ENCODE measurements around the gene MAMLD1.

MAMLD1 gene

DNA sequence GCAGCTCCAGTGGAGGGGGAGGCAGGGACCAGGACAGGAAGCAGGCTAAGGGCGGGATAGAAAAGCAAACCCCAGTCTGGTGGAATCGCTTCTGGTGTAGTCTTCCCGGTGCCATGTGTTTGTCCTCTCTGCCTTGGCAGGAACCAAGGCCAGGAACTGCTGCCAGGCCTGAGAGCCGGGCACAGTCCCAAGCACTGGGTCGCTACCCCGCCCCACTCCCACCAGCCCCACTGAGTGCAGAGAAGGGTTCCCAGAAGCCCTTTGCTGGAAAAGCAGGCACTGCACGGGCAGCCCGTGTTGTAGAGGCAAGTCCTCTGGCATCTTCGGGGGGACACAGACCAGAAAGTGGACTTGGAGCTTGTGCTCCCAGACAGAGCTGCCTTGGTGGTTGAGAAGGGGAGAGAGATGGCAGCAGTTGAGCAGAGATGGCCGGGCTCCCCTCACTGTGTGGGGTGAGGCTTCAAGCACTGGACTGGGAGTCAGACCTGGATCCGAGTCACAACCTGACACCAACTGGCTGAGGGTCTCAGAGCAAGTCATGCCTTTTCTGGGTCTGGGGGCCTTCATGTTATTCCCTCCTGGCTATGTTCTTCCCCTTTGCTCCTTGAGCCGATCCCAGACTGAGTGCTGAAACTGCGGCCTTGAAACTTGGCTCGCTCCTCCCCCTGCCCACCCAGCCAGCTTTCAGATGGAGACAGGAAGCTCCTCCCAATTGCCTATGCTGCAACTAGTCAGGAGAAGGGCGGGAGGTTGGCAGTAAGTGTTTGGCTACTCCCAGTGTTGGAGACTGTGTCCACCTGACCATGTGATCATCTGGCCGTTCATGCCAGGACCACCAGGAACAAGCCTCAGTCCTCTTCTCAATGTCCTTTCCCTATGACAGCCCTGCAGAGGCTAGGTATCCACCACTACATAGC, 145.6 kb downstream of the MAMLD1 start:
- peaks cover 13% of the 10 kb centered on the region for H3K4me1 ChIP-seq
- no peaks in the 10 kb centered on the region for H3K27me3 ChIP-seq (ENCODE audit: low read depth)
- H3K36me3 ChIP-seq (replicated peaks) = no peaks in the 10 kb centered on the region
- no peaks in the 10 kb centered on the region for H3K9me3 ChIP-seq
- in situ Hi-C loops (cut with MboI; ENCODE audit: low sequenced_read_pairs) = no loop called here
- DNase-seq (ENCODE audit: low spot score in 2 of 2) = no peak
- H3K4me3 ChIP-seq = no peak overlapping the region

DNA sequence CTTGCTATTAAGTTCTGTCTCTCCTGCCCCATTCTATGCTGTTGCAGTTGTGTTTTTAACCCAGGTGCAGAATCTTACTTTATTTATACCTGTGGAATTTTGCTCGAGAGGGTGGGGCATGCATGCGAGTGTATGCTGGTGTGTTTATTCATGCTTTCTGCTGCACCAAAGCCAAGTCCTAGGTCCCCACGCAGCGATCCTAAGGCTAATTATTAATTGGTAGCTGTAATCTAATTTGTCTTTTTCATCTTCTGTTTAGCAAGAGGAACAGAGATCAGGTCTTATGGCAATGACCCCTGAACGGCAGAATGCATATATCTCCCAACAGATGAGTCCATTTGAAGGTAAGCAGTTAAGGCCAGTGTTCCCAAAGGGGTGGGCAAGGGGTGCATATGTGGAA, 146.6 kb downstream of the MAMLD1 start:
- H3K36me3 ChIP-seq (replicated peaks) = no peaks in the 10 kb centered on the region
- H3K4me3 ChIP-seq = no peak overlapping the region
- peaks cover 13% of the 10 kb centered on the region for H3K4me1 ChIP-seq
- H3K27me3 ChIP-seq (ENCODE audit: low read depth) = no peaks in the 10 kb centered on the region
- H3K9me3 ChIP-seq = no peaks in the 10 kb centered on the region
- no peak for DNase-seq (ENCODE audit: low spot score in 2 of 2)
- in situ Hi-C loops (cut with MboI; ENCODE audit: low sequenced_read_pairs) = no loop called here

DNA sequence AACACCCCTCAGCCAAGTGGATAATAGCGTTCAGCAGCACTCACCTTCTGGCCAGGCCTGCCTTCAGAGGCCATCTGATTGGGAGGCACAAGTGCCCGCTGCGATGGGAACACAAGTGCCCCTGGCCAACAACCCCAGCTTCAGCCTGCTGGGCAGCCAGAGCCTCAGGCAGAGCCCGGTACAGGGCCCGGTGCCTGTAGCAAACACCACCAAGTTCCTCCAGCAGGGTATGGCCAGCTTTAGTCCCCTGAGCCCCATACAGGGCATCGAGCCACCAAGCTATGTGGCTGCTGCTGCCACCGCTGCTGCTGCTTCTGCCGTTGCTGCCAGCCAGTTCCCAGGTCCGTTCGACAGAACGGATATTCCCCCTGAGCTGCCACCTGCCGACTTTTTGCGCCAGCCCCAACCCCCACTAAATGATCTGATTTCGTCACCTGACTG, 149.4 kb downstream of the MAMLD1 start:
- H3K27me3 ChIP-seq (ENCODE audit: low read depth) = no peaks in the 10 kb centered on the region
- H3K4me1 ChIP-seq = peaks cover 2% of the 10 kb centered on the region
- no peaks in the 10 kb centered on the region for H3K36me3 ChIP-seq (replicated peaks)
- DNase-seq (ENCODE audit: low spot score in 2 of 2) = no peak
- in situ Hi-C loops (cut with MboI; ENCODE audit: low sequenced_read_pairs) = no loop called here
- no peak overlapping the region for H3K4me3 ChIP-seq
- H3K9me3 ChIP-seq = no peaks in the 10 kb centered on the region

DNA sequence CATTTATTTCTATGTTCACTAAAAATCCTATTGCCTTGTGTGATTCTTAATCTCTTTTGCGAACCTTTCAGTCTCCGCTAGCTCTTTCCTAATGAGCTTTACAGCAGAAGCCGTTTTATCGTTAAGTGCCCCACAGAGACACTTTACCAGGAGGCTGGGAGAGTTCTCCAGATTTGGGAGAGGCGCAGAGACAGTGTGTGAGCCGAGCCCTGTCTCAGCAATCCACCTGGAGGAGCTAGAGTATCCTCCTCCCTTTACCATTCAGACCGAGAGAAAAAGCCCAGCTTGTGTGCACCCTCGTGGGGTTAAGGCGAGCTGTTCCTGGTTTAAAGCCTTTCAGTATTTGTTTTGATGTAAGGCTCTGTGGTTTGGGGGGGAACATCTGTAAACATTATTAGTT, 150.4 kb downstream of the MAMLD1 start:
- Histone ChIP-seq H3K27me3 (ENCODE audit: low read depth) (no peaks in the 10 kb centered on the region), H3K36me3 (replicated peaks) (no peaks in the 10 kb centered on the region), H3K4me1 (no peaks in the 10 kb centered on the region), H3K4me3 (no peak overlapping the region), H3K9me3 (no peaks in the 10 kb centered on the region)
- no peak for DNase-seq (ENCODE audit: low spot score in 2 of 2)
- in situ Hi-C loops (cut with MboI; ENCODE audit: low sequenced_read_pairs) = no loop called here

DNA sequence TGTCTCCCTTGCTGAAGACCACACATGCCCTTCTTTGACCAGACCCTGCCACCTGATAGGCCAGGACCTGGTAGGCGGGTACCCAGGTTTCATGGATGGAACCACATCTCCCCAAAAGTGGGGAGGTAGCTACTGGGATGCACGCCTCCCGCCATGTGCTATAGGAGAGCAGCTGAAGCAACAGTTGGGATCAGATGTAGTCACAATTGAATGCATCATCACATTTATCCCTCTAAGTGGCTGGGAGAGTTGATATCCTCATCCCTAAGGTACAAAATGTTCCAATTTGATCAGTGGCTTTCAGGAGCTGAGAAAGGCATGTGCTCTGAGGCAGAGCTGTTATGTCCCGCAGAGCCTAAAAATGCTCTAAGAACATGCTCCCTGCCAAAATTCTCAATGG, 151.3 kb downstream of the MAMLD1 start:
- H3K4me3 ChIP-seq = no peak overlapping the region
- H3K27me3 ChIP-seq (ENCODE audit: low read depth) = no peaks in the 10 kb centered on the region
- no peak for DNase-seq (ENCODE audit: low spot score in 2 of 2)
- H3K4me1 ChIP-seq = no peaks in the 10 kb centered on the region
- in situ Hi-C loops (cut with MboI; ENCODE audit: low sequenced_read_pairs) = no loop called here
- H3K36me3 ChIP-seq (replicated peaks) = no peaks in the 10 kb centered on the region
- no peaks in the 10 kb centered on the region for H3K9me3 ChIP-seq

DNA sequence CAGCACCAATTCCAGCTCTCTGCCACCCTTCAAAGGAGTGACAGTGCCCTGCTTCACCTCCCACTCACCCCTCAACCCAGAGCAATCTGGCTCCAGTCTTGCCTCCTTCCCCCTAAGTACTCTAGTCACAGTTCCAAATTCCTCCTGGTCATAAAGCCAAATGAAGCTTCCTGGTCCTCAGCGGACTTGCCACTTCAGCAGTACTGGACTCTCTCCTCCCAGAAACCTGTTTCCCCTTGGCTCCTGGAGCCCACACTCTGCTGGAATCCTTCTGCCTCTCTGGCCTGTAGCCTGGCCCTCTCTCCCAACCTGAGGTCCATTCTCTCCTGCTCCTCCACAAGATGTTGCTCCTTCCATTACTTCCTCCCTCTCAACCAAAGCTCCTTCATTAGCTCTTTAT, 152.7 kb downstream of the MAMLD1 start:
- H3K4me3 ChIP-seq = no peak overlapping the region
- no peaks in the 10 kb centered on the region for H3K36me3 ChIP-seq (replicated peaks)
- H3K27me3 ChIP-seq (ENCODE audit: low read depth) = no peaks in the 10 kb centered on the region
- no peak for DNase-seq (ENCODE audit: low spot score in 2 of 2)
- in situ Hi-C loops (cut with MboI; ENCODE audit: low sequenced_read_pairs) = no loop called here
- no peaks in the 10 kb centered on the region for H3K4me1 ChIP-seq
- H3K9me3 ChIP-seq = no peaks in the 10 kb centered on the region

DNA sequence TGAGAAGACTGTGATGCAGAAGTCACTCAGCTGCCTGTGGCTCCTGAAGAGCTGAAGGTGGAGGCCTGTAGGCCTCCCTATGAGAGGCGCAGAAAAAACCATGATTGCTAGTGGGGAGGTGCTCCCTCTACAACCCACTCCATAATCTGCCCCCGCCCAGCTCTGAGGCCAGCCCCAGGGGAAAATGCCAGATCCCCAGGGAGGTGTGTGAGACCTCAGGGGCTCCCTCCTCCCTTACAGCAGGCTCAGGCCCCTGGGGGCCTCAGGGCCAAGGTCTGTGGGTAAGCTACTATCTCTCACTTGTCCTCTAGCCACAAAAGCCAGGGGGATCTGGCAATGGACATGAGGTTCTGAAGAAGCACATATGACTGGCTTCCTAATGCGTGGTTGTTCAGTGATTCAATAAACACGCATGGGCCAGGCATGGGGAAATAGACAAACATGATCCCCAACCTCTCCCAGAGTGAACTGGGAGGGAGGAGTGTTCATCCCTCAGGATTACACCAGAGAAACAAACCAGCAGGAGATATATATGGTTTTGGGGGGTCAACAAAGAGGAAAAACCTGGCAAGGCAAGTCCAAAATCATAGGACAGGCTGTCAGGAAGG, 154.3 kb downstream of the MAMLD1 start:
- Histone ChIP-seq H3K9me3 (no peaks in the 10 kb centered on the region), H3K27me3 (ENCODE audit: low read depth) (no peaks in the 10 kb centered on the region), H3K36me3 (replicated peaks) (no peaks in the 10 kb centered on the region), H3K4me3 (no peak overlapping the region), H3K4me1 (no peaks in the 10 kb centered on the region)
- in situ Hi-C loops (cut with MboI; ENCODE audit: low sequenced_read_pairs) = no loop called here
- DNase-seq (ENCODE audit: low spot score in 2 of 2) = no peak

DNA sequence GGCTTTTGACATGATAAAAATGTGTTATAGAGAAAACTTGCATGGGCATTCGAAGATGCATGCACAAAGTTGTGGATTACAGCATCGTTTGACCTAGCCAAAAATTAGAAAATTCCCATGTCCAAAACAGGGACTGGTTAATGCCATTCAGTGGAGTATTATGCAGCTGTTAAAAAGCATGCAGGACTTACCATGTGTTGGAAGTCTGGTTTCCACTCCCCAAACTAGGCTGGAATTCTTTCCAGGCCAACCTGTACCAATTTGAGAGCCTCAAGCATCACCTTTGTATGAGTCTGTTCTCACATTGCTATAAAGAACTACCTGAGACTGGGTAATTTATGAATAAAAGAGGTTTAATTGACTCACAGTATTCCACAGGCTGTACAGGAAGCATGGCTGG, 159.4 kb downstream of the MAMLD1 start:
- no peaks in the 10 kb centered on the region for H3K4me1 ChIP-seq
- no peaks in the 10 kb centered on the region for H3K36me3 ChIP-seq (replicated peaks)
- DNase-seq (ENCODE audit: low spot score in 2 of 2) = no peak
- in situ Hi-C loops (cut with MboI; ENCODE audit: low sequenced_read_pairs) = no loop called here
- H3K4me3 ChIP-seq = no peak overlapping the region
- no peaks in the 10 kb centered on the region for H3K9me3 ChIP-seq
- H3K27me3 ChIP-seq (ENCODE audit: low read depth) = no peaks in the 10 kb centered on the region

DNA sequence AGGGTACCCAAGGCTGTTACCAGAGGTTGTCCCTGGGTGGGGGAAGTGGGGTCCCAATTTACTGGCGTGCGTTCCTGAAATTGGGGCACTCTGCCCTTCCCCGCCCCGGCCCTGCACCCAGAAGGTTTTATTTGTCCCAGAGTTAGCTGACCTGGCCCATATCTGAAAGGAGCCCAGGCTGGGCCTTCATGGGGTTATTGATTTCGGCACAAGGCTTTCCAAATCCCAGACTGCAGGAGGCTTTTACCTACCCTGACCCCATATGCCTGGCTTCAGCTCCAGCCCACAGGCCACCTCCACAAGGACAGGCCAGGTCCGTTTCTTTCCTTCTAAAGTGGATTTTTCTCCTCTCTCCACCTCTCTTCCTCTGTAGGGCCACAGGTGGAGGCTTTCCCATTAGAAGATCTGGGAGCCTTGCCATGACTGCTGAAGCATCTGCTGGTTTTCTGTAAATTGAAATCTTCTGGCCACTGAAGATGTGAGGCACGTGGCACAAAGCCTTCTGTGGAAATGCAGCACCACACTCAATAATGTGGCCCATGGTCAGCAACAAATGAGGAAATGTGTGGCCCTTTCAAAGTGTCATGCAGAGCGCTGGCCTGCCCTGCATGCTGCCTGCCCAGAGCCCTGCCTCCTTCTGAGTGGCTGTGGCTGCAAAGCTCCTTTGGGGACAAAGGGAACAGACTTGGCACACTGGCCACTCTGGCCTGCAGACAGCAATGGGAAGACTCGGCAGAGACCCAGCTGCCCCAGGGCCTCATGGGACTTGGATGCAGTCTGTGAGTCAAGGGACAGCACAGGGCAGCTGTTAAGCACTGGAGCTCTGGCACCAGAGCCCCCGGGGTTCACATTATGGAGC, 162.2 kb downstream of the MAMLD1 start:
- Histone ChIP-seq H3K4me3 (no peak overlapping the region), H3K27me3 (ENCODE audit: low read depth) (no peaks in the 10 kb centered on the region), H3K4me1 (no peaks in the 10 kb centered on the region), H3K36me3 (replicated peaks) (no peaks in the 10 kb centered on the region), H3K9me3 (no peaks in the 10 kb centered on the region)
- in situ Hi-C loops (cut with MboI; ENCODE audit: low sequenced_read_pairs) = no loop called here
- no peak for DNase-seq (ENCODE audit: low spot score in 2 of 2)

DNA sequence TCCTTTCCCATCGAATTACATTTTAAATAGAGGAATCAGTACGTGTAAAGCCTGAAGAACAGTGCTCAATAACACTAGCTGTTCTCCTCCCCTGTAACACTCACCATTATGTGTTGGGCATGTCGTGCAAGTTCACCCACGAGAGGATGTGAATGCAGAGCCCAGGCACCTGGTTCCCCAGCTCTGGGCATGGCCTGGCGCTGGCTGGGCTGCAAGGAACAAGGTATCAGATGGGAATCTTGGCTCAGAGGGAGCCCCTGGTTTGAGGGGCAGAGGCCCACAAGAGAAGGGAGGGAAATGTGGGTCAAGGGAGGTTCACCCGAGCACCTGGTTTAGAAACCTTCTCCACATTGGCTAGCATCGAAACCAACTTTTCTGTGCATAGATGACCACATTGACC, 163.6 kb downstream of the MAMLD1 start:
- no peak for DNase-seq (ENCODE audit: low spot score in 2 of 2)
- Histone ChIP-seq H3K36me3 (replicated peaks) (no peaks in the 10 kb centered on the region), H3K27me3 (ENCODE audit: low read depth) (no peaks in the 10 kb centered on the region), H3K4me1 (no peaks in the 10 kb centered on the region), H3K4me3 (no peak overlapping the region), H3K9me3 (no peaks in the 10 kb centered on the region)
- in situ Hi-C loops (cut with MboI; ENCODE audit: low sequenced_read_pairs) = no loop called here

DNA sequence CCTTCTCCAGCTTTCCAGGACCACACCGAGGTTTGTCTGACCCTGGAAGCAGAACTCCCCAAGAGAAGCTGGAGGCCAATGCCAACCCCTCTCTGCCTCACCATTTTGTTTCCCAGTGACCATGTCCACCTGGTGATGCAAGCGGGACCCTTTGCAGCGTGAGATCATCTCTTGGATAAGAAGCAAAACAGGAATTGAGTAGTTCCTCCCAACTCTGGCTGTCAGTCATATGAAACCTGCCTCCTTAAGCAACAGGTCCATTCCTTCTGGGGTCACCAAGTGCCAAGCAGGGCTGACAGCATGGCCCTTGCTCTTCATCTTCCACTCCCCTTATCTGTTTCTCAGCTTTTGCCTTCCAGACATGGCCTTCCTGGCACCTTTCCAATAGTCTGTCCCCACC, 164.0 kb downstream of the MAMLD1 start:
- no peak for DNase-seq (ENCODE audit: low spot score in 2 of 2)
- Histone ChIP-seq H3K9me3 (no peaks in the 10 kb centered on the region), H3K4me3 (no peak overlapping the region), H3K4me1 (no peaks in the 10 kb centered on the region), H3K27me3 (ENCODE audit: low read depth) (no peaks in the 10 kb centered on the region), H3K36me3 (replicated peaks) (no peaks in the 10 kb centered on the region)
- in situ Hi-C loops (cut with MboI; ENCODE audit: low sequenced_read_pairs) = no loop called here

DNA sequence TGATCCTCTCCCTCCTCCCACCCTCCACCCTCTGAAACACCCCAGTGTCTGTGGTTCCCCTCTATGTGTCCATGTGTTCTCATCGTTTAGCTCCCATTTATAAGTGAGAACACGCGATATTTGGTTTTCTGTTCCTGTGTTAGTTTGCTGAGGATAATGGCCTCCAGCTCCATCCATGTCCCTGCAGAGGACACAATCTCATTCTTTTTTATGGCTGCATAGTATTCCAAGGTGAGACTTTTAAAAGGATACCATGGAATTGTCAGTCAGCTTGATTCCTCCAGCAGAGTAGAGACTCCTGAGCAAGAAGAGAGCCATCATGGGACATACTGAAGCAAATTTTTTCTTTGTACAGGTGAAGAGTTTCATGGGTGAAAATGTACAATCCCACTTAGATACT, 166.5 kb downstream of the MAMLD1 start:
- Histone ChIP-seq H3K27me3 (ENCODE audit: low read depth) (no peaks in the 10 kb centered on the region), H3K9me3 (no peaks in the 10 kb centered on the region), H3K36me3 (replicated peaks) (no peaks in the 10 kb centered on the region), H3K4me3 (no peak overlapping the region), H3K4me1 (no peaks in the 10 kb centered on the region)
- in situ Hi-C loops (cut with MboI; ENCODE audit: low sequenced_read_pairs) = no loop called here
- no peak for DNase-seq (ENCODE audit: low spot score in 2 of 2)

DNA sequence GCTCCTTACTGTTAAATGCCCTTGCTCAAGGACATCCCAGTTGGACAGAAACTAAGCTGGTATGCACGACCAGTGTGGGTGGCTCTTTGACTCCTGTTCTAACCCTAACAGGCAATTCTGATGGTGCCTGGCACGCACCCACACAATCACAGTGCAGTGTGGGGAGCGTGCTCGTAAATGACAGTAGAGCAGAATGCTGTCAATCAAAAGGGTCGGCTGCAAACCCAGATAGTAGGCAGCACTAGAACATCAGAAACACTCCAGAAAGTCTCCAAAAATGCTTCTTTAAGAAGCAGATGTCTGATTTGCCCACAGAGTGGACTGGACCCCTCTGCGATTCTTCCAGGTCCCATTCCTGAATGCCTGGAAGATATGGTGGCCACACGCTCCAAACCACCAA, 167.7 kb downstream of the MAMLD1 start:
- H3K4me1 ChIP-seq = no peaks in the 10 kb centered on the region
- H3K9me3 ChIP-seq = peaks cover 2% of the 10 kb centered on the region; the same call in 1 of the 2 replicates
- DNase-seq (ENCODE audit: low spot score in 2 of 2) = no peak
- in situ Hi-C loops (cut with MboI; ENCODE audit: low sequenced_read_pairs) = no loop called here
- no peaks in the 10 kb centered on the region for H3K36me3 ChIP-seq (replicated peaks)
- H3K27me3 ChIP-seq (ENCODE audit: low read depth) = no peaks in the 10 kb centered on the region
- H3K4me3 ChIP-seq = no peak overlapping the region

DNA sequence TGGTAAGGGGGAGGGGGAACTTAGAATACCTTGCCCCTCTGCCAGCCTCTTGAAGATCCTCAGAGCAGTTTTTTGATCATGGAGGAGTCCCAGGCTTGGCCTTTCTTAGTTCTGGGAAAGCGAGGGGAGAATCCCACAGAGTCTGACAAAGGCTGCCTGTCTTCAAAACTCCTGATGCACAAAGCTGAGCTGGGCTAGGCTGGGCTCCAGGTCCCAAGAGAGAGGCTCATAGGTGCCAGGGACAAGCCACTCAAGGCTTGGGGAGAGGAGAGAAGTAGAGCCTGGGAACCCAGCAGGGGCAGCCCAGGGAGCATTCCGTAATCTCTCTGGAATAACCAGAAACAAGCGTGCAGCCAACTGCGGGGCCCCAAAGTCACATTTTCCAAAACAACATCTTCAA, 168.3 kb downstream of the MAMLD1 start:
- H3K36me3 ChIP-seq (replicated peaks) = no peaks in the 10 kb centered on the region

More for the DNA sequence above, 168.3 kb downstream of the MAMLD1 start:
- in situ Hi-C loops (cut with MboI; ENCODE audit: low sequenced_read_pairs) = no loop called here
- no peaks in the 10 kb centered on the region for H3K27me3 ChIP-seq (ENCODE audit: low read depth)
- H3K9me3 ChIP-seq = peaks cover 2% of the 10 kb centered on the region; the same call in 1 of the 2 replicates
- H3K4me1 ChIP-seq = no peaks in the 10 kb centered on the region
- no peak overlapping the region for H3K4me3 ChIP-seq
- DNase-seq (ENCODE audit: low spot score in 2 of 2) = no peak
